Adipose tissue (tissue), 3 donors: ENCODE data around the gene UTP3. TPM values are rescaled to one million over a fixed set of nuclear protein-coding genes. Genes with fewer than 3 reads are reported as not detected.
"Not testable (repeated sequence)": the region's sequence is repeated elsewhere in the genome, so short reads cannot be mapped to it uniquely, and the experiment has no call there.

Experiments used
- H3K27ac ChIP-seq: one replicate; pipeline ENCODE4 v1.5.1; 2013; ENCODE audit warnings: low read depth, low read length
- WGBS, 3 donors: extraction: QIAGEN DNeasy Blood & Tissue Kit; methylation state at CpG; one replicate each; pipeline ENCODE4 v1.1.7; 2013; 5-methylcytosine and 5-hydroxymethylcytosine counted together
- polyA plus RNA-seq, 3 donors: library from polyadenylated mRNA; stranded (reverse); fragments of 200-250 nt; gene quantifications; one replicate each; pipeline ENCODE4 v1.2.3, GENCODE V29; 2013
- donor health status: healthy with polysubstance abuse.
- donor health status: Bipolar disorder and iron deficiency.
- donor health status: healthy.

Gene UTP3, protein sequence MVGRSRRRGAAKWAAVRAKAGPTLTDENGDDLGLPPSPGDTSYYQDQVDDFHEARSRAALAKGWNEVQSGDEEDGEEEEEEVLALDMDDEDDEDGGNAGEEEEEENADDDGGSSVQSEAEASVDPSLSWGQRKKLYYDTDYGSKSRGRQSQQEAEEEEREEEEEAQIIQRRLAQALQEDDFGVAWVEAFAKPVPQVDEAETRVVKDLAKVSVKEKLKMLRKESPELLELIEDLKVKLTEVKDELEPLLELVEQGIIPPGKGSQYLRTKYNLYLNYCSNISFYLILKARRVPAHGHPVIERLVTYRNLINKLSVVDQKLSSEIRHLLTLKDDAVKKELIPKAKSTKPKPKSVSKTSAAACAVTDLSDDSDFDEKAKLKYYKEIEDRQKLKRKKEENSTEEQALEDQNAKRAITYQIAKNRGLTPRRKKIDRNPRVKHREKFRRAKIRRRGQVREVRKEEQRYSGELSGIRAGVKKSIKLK
- polyA plus RNA-seq = 10 to 100 TPM in 2 of 3 donors, 1 to 10 TPM in 1; 9.8 to 31.5 (median 22.5) TPM

DNA sequence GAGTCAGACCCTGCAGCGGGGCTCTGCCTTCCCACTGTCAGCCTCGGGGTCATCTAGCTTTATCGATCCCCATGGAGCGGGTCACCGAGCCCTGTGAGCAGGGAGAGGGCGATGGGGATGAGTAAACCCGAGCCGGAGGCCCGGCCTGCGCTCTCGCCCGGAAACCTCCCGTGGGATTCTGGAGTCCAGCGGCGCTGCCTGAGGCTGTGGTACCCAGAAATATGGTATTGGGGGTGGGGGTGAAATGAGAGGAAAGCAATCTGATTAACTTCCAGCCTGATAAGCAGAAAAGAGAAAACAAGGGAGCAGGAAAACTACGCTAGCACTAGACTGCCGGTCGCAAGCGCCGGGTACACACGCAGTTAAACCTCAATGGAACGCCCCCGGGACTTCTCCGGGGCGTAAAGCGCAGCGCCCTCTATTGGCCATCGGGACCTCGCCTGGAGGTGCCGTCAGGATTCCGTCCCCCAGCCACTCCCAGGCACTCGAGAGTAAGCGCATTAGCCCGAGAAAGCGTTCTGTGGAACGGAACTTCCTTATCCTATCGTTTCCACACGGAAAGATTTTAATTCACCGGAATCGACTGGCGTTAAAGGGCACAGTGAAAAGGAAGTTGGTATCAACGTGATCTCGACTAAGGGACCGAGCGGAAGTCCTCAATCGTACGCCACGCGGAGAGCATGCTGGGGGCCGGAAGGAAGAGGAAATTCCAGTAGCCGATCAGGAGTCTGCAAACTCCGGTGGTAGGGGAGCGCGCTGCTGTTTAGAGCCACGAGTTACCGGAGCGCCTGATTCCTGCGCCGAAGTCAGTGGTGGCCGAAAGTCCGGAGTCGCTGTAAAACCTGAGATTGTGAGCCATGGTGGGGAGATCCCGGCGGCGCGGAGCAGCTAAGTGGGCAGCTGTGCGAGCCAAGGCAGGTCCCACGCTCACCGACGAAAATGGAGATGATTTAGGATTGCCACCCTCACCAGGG lies at the start of gene UTP3:
TSS of gene UTP3 (plus strand) at position 712 of the 974 bp plus-strand sequence. CDS start at position 858, 146 bp downstream.
- H3K27ac ChIP-seq = peak within 1 kb of the TSS; percentile 60
- WGBS, 3 donors = 0% methylated on average over 70 of the region's 70 CpGs

DNA sequence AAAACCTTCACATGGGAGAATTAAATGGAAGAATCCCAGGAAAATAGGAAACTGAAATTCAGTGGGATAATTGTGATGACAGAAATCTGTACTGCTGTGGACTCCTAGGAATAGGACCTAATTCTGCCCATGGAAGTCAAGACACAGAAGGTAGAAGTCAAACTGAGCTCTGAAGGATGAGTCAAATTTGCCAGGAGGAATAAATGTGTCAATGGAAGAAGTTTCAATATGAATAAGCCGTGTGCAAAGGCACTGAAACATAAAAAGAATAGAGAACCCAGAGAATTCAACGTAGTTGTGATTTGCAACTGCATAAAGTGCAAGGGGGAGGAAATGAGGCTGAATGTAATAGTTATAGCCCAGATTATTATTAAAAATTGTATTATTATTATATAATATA lies 48.1 kb upstream of the UTP3 start:
- 76 to 94% (median 88%) methylated on average over 2 of the region's 2 CpGs for WGBS, 3 donors
- H3K27ac ChIP-seq = no peak overlapping the region

DNA sequence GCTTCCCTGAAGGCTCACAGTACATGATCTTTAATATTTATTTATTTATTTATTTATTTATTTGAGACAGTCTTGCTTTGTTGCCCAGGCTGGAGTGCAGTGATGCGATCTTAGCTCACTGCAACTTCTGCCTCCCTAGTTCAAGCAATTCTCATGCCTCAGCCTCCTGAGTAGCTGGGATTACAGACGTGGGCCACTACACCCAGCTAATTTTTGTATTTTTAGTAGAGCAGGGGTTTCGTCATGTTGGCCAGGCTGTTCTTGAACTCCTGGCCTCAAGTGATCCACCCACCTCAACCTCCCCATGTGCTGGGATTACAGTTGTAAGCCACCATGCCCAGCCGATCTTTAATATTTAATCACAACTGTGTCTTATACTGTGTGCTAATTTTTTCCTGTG lies 37.6 kb upstream of the UTP3 start:
- WGBS, 3 donors = 82 to 83% (median 82%) methylated on average over 4 of the region's 4 CpGs
- not testable (repeated sequence) for H3K27ac ChIP-seq

DNA sequence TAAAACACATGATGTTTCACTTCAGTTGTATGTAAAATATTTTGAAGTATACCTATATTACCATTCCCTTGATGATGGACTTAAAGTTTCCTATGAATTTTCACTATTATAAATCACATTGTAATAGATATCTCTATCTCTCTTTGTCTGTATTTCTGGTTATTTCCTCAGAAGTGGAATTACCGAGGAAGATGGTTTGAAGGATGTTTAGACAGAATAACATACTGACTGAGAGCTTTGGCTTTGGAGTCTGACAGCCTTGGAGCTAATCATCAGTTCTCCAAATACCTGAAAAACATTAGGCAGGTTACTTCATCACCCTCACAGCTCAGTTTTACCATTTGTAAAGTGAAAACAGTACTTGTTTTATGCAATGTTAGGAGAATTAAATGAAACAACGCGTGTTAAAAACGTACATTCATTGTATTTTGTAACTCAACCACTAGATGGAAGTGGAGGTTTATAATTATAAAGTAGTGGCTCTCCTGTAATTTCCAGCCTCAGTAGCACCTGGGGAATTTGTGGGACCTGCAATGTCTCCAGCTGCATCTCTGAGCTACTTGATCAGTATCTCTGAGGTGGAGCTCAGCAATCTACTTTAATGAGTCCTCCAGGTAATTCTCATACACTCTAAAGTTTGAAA lies 36.3 kb upstream of the UTP3 start:
- no peak overlapping the region for H3K27ac ChIP-seq
- 3 to 8% (median 5%) methylated on average over 4 of the region's 4 CpGs for WGBS, 3 donors

DNA sequence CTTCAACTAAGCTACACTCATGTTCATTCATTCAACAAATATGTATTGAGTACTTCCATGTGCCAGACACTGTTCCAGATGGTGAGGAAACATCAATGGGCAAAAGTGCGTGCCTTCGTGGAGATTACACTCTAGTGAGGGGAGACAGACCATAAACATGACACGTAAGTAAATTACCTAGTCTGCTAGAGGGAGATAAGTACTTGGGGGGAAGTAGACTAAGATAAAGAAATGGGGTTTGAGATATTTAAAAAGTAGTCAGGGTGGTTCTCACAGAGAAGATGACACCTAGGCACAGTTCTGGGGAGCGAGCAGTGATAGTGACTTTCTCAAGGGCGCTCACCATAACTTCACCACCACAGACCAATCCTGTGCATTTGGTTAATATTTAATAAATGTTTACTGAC lies 33.7 kb upstream of the UTP3 start:
- WGBS, 3 donors = 52 to 62% (median 59%) methylated on average over 5 of the region's 5 CpGs
- H3K27ac ChIP-seq = no peak overlapping the region

DNA sequence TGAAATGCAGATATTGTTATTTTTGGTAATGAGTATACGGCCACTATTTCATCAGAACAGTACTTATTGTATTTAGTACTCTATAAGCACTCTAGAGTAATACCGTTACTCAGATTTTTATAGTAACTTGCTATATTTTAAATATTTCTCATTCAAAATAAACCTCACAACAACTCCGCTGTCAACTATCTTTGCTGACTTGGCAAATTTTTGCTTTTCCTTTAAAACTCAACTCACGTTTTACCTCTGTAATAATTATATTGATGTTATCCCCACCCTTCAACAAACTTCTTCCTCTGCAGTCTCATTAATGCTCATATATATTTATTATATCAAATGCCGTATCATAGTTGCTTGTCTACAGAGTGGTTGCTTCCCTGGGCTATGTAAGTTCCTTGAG lies 31.0 kb upstream of the UTP3 start:
- 84 to 88% (median 84%) methylated on average over 5 of the region's 5 CpGs for WGBS, 3 donors
- H3K27ac ChIP-seq = no peak overlapping the region

DNA sequence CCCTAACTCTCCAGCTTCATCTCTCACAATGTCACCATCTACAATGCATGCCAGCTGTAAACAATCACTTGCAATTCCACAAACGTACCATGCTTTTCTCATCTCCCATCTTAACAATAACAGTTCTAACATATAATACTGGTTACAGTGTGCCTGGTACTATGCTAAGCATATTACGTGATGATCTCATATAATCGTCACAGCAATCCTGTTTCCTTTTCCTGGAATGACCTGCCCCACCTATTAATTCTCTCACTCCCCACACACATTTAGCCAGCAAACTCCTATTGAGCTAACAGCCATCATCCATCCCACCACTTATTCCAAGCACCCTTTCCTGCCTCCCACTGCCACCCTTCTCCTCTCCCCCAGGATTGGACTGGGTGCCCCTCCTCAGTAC lies 29.9 kb upstream of the UTP3 start:
- no peak overlapping the region for H3K27ac ChIP-seq
- WGBS, 3 donors = 37 to 75% (median 38%) methylated on average over 3 of the region's 3 CpGs

DNA sequence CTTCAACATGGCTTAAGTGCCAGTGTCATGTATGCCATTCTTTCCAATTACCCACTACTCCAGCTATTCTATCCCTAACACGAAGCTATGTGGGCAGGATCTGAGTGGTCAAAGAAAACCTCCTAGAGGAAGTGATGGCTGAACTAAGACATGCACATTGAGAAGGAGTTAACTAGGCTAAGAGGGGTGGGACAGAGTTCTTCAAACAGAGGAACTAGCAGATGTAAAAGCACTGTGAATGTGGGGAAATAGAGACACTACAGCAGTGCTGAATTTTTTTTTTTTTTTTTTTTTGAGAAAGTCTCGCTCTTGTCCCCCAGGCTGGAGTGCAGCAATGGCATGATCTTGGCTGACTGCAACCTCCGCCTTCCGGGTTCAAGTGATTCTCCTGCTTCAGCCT lies 28.2 kb upstream of the UTP3 start:
- no peak overlapping the region for H3K27ac ChIP-seq
- 83 to 90% (median 84%) methylated on average over 4 of the region's 4 CpGs for WGBS, 3 donors

DNA sequence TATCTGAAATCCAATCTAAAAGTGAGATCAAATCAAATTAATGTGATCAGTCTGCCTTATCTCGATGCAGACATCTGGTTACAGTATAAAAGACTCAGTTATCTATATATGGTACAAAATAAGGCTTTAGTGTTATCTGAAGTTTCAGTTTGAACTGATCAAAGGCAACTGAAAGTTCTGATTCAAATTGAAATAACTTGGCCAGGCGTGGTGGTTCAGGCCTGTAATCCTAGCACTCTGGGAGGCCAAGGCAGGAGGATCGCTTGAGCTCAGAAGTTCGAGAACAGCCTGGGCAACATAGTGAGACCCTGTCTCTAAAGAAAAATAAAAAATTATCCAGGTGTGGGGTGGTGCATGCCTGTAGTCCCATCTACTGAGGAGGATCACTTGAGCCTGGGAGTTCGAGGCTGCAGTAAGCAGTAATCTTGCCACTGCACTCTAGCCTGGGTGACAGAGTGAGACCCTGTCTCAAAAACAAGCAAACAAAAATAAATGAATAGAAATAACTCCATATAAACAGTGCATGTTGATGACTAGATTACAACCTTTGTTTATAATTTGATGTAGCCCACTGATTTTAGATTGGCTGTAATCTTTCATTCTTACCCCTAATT lies 26.9 kb upstream of the UTP3 start:
- H3K27ac ChIP-seq = not testable (repeated sequence)
- 86 to 91% (median 91%) methylated on average over 5 of the region's 5 CpGs for WGBS, 3 donors

DNA sequence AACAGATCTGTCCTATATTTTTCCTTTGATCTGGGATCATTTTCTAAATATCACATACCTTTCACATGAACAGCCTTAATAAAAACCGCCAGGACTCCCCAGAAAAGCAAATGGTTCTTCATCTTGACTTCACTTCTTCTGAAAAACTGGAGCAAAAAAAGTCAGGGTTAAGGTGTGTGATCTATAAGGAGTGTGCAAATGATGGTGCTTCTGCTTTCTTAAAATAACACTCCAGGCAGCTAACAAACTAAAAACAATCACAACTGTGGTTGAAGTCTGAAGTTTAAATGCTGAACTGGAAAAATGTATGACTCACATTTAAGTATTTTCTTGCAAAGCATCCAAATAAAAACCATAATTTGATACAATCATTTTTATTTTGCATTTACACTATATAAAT lies 22.0 kb upstream of the UTP3 start, which contains the start of gene JCHAIN:
TSS of gene JCHAIN (minus strand) at position 140 of the 400 bp plus-strand sequence. CDS start at position 122, 18 bp downstream.
- no peak within 1 kb of the TSS for H3K27ac ChIP-seq
- whole genome bisulfite sequencing, 3 donors = 79 to 82% (median 81%) methylated on average over 1 of the region's 1 CpG

DNA sequence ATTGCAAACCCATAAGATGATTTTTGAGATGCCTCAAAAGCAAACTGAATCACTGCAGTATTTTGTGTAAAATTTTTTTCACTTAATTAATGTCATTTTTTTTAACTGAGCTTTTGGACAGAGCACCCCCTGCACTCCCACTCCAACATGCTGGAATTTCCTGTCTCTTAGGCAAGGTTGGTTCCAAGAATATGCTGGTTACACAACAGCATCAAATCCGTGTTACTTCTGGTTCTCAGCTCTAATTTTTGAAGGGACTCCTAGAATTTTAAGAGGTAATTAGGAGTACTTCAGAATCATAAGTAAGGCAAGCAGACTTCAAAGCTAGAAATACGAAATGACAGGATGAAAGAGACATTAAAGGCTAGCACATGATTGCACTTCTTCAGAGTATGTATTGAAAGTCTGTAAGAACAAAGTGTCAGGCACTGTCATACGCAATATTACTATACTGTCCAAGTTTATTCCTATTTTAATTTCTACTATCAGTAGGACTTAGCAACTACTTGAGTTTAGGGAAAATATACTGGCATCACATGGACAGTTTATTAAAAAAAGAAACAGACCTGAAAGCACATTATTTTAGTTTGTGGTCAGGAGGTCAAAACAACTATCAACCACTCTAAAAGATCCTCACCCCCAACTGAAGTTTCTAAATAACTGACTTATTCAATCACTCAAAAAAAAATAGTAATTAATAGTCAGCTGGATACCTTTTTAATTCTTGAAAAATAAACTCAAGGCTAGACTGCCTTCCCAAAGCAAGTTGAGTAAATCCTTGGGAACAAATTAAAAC lies 20.4 kb upstream of the UTP3 start:
- WGBS, 3 donors = 41 to 73% (median 43%) methylated on average over 3 of the region's 3 CpGs
- no peak overlapping the region for H3K27ac ChIP-seq

DNA sequence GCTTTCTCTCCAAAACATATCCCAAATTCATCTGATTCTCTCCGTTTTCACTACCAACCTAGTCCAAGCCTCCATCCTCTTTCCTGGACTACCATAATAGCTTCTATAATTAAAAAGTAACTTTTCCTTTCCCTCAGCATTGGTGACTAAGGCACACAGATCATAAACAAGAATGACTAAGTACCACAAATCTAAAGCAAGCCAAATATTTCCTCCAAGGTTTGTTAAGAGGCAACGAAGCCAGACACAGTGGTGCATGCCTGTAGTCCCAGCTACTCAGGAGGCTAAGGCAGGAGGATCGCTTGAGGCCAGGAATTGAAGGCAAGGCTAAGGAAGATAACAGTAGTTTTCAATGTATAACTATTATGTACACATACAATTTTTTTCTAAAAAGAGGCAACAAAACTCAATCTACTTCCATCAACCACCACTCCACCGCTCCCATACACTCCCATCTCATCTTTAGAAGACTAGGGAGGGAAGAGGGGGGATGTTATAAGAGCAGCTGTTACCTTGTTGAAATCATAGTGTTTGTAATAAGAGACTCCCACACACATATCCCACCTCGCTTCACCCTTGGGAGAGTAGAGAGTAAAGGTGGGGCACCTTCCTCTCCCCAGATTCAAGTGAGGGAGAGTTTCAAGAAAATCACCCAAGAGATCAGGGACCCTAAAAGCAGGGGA lies 17.9 kb upstream of the UTP3 start:
- WGBS, 3 donors = 82 to 86% (median 83%) methylated on average over 5 of the region's 5 CpGs
- no peak overlapping the region for H3K27ac ChIP-seq

DNA sequence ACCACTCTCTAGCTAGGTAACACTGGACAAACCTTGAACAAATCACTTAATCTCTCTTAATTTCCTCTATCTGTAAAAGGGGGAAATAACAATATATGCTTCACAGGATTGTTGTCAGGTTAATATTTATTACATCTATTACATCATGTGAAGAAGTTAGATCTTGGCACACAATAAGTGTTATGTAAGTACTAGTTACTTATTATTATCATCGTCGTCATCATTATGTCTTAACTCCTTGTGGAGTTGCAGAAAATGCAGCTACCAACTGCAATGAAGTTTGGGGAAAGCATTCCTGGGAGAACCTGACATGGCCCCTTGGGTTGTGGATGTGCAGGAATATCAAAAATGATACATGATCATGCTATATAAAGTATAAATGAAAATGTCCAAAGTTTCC lies 17.2 kb upstream of the UTP3 start:
- 33 to 40% (median 35%) methylated on average over 2 of the region's 2 CpGs for WGBS, 3 donors
- no peak overlapping the region for H3K27ac ChIP-seq

DNA sequence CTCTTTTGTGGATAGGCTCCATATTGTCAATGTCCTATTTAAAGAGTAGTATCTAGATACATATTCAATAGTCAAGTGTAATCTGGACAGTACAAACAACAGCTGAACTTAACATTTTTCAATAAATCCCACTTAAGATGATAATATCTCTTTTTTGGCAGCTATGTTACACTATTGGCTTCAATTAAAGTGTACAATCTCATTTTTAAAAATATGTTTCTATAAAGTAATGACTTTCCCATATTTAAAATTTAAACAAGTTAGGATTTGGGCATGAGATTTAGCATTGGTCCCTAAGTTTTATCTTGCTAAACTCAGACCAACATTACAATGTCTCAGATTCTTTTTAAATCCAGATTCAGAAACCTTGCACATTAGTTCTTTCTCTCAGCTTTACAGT lies 14.1 kb upstream of the UTP3 start:
- H3K27ac ChIP-seq = no peak overlapping the region

DNA sequence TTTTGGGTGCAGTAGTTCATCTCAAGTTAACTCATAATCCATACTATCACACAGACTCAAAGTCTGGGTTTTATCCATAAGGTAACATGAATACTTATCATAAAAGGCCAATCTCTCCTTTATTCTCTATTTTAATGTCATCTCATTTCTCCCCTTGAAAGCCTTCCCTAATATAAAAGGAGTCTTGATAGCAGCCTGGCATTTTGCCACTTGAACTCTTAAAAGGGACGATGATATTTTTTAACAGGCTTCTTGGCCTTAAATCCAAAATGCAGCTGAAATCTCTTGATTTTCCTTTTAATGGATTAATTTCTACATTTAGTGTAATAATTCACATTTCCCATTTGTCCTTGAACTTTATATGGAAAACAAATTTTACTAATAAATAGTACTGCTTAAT lies 13.6 kb upstream of the UTP3 start:
- WGBS, 3 donors = 44 to 71% (median 60%) methylated on average over 1 of the region's 1 CpG
- H3K27ac ChIP-seq = no peak overlapping the region

DNA sequence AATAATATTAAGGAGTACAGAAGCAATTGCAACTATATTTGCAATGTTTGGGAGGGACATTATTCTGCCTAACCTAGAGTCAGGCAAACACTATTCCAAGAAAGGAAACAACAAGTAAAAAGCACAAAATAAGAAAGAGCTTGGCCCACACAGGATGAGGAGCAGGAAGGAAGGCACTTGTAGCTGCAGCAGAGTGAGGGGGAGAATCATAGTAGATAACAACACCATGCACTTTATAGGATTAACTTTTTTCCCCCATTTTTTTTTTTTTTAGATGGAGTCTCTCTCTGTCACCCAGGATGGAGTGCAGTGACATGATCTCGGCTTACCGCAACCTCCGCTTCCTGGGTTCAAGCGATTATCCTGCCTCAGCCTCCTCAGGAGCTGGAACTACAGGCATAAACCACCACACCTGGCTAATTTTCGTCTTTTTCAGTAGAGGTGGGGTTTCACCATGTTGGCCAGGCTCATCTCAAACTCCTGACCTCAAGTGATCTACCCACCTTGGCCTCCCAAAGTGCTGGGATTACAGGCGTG lies 11.7 kb upstream of the UTP3 start:
- WGBS, 3 donors = 83 to 91% (median 90%) methylated on average over 6 of the region's 6 CpGs
- no peak overlapping the region for H3K27ac ChIP-seq
